Nephron (organoid): Measurements from ENCODE around the gene NUDT9.

Experiments used
- H3K27ac Mint-ChIP-seq, 3 experiments: 2 replicates each; pipeline ENCODE4 v1.8.0; 2020; ENCODE audit warnings: mixed read lengths in 3 of 3, mild to moderate bottlenecking in 2 of 3, moderate library complexity in 1 of 3
- H3K27me3 Mint-ChIP-seq: 2 replicates; pipeline ENCODE4 v1.8.0; 2021; ENCODE audit warnings: low read depth, mild to moderate bottlenecking, moderate library complexity, mixed read lengths
- H3K36me3 Mint-ChIP-seq: 2 replicates; pipeline ENCODE4 v1.8.0; 2020; ENCODE audit warnings: low read depth, mixed read lengths
- H3K4me1 Mint-ChIP-seq: 2 replicates; pipeline ENCODE4 v1.8.0; 2020; ENCODE audit warnings: mixed read lengths
- H3K4me3 Mint-ChIP-seq, 3 experiments: 2 replicates each; pipeline ENCODE4 v1.8.0; 2020; ENCODE audit warnings: mild to moderate bottlenecking in 3 of 3, mixed read lengths in 3 of 3, moderate library complexity in 2 of 3
- H3K9me3 Mint-ChIP-seq: 2 replicates; pipeline ENCODE4 v1.8.0; 2020; ENCODE audit warnings: mixed read lengths
- TF ChIP-seq, protein P1 (sequence below), 3 experiments: fragments of 200-600 bp; sonication (generic); IDR thresholded peaks; one replicate each; pipeline ENCODE4 v1.5.0; 2021; ENCODE audit warnings: antibody characterized with exemption in 3 of 3; ENCODE audit not compliant: unreplicated experiment in 3 of 3

Gene NUDT9

GRCh38 chr4:87502580-87503238 lies 80.3 kb downstream of the NUDT9 start:
- Mint-ChIP-seq H3K4me1 (peaks cover 36% of the 10 kb centered on the region), H3K27me3 (no peaks in the 10 kb centered on the region), H3K36me3 (no peaks in the 10 kb centered on the region), H3K27ac (peak overlapping the region; percentile 11 to 38 (median 12)), H3K4me3 (no peak overlapping the region), H3K9me3 (no peaks in the 10 kb centered on the region)
- TF ChIP-seq, protein P1, sequence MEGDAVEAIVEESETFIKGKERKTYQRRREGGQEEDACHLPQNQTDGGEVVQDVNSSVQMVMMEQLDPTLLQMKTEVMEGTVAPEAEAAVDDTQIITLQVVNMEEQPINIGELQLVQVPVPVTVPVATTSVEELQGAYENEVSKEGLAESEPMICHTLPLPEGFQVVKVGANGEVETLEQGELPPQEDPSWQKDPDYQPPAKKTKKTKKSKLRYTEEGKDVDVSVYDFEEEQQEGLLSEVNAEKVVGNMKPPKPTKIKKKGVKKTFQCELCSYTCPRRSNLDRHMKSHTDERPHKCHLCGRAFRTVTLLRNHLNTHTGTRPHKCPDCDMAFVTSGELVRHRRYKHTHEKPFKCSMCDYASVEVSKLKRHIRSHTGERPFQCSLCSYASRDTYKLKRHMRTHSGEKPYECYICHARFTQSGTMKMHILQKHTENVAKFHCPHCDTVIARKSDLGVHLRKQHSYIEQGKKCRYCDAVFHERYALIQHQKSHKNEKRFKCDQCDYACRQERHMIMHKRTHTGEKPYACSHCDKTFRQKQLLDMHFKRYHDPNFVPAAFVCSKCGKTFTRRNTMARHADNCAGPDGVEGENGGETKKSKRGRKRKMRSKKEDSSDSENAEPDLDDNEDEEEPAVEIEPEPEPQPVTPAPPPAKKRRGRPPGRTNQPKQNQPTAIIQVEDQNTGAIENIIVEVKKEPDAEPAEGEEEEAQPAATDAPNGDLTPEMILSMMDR (IDR thresholded peaks at IDR 0.05; ENCODE audit: unreplicated experiment in 3 of 3), result no peak

DNA sequence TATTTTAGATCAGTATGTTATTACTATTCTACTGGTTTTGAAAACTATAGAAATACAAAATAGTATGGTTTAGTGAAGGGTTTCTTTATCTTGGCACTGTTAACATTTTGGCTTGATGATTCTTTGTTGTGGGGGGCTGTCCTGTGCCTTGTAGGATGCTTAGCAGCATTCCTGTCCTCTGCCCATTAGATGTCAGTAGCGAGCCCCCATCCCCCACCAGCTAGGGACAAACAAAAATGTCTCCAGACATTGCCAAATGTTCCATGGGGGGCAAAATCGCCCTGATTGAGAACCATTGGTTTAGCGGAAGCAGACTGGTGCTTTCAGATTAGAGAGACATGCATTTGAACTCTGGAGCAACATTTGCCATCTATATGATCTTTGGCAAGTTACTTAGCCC lies 83.5 kb downstream of the NUDT9 start:
- Mint-ChIP-seq H3K27me3 (no peaks in the 10 kb centered on the region), H3K4me3 (no peak overlapping the region), H3K9me3 (no peaks in the 10 kb centered on the region), H3K36me3 (no peaks in the 10 kb centered on the region), H3K27ac (no peak overlapping the region), H3K4me1 (peaks cover 14% of the 10 kb centered on the region)
- TF ChIP-seq, protein P1 (IDR thresholded peaks at IDR 0.05; ENCODE audit: unreplicated experiment in 3 of 3), result no peak

- TF ChIP-seq, protein P1 (IDR thresholded peaks at IDR 0.05; ENCODE audit: unreplicated experiment in 3 of 3), result no peak
- no peaks in the 10 kb centered on the region for H3K36me3 Mint-ChIP-seq
- H3K4me3 Mint-ChIP-seq, result no peak overlapping the region
- H3K27me3 Mint-ChIP-seq, result no peaks in the 10 kb centered on the region
- H3K27ac Mint-ChIP-seq, result no peak overlapping the region
- H3K9me3 Mint-ChIP-seq, result no peaks in the 10 kb centered on the region
- H3K4me1 Mint-ChIP-seq, result peaks cover 17% of the 10 kb centered on the region
These were observed 84.8 kb downstream of the NUDT9 start for GRCh38 chr4:87506974-87507701.
